EH (cell line): ENCODE data around the gene FOXJ2.
A peak's percentile ranks its signal among the peaks of the same experiment; 100 is the strongest.
"Not testable (repeated sequence)": the region's sequence is repeated elsewhere in the genome, so short reads cannot be mapped to it uniquely, and the experiment has no call there.

Source experiments
- DNase-seq: peaks from one replicate; pipeline ENCODE4 v3.0.0-alpha.2; 2015; ENCODE audit warnings: low read depth

FOXJ2 gene

GRCh38 chr12:8032242-8033152, at the start of gene FOXJ2:
Gene FOXJ2 (plus strand): TSS chr12:8032716. CDS start chr12:8039833, 7,117 bp downstream.
- DNase-seq: peak; percentile 79

- DNase-seq: not testable (repeated sequence)
These were observed 49.5 kb upstream of the FOXJ2 start for GRCh38 chr12:7983019-7983418.

DNA sequence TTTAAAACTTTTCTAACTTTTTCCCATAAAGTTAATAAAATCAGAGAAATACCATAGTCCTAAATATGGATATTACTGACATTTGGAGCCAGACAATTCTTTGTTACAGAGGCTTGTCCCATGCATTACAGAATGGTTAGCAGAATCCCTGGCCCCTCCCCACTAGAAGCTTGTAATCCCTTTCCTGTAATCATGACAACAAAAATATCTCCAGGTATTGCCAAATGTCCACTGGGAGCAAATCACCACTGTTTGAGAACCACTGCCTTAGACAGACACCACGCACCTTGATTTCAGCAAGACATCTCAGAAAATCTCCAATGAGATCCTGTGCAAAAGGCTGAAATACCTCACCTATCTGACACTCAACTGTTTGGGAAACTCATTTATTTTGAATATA, 49.1 kb upstream of the FOXJ2 start:
- DNase-seq: not testable (repeated sequence)

DNA sequence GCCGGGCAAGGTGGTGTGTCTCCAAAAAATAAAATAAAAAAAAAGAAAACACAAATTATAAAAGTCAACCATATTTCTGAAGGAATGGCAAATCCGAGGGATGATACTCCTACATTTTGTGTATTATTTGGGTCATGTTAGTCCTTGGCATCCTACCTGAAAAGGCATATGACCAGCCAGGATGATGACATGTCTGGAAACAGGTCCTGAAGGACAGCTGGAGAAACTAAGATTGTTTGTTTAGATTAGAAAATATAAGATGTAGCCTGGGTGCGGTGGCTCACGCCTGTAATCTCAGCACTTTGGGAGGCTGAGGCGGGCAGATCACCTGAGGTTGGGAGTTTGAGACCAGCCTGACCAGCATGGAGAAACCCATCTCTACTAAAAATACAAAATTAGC, 47.6 kb upstream of the FOXJ2 start:
- DNase-seq: no peak

GRCh38 chr12:7985802-7986418, 46.6 kb upstream of the FOXJ2 start:
- no peak for DNase-seq

DNA sequence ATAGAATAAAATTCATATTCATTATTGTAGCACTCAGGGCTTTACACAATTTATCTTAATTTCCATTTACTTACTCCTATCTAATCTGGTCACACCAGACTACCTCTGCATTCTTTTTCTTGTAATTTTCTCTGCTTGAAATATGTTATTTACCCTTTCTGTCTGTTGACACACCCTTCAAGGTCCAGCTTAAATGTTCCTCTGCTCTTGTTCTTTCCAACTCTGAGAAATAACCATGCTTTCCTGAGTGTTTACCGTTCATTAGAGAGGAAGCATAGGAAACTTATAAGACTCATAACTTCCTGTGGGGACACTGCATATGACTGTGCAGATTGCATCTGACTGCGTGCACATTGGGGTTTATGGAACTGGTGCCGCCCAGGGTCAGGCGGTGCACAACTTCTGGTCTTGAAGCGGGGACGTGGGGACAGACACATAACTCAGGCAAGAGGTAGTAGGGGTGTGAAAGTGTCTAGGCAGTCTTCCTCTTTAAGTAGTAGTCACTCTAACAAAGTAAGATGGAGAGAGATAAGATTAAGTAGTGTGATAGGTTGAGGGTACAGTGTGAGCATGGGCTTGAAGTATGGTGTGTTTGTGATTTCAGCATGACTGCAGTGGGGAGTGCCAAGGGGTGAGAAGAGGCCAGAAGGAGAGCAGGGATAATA, 42.6 kb upstream of the FOXJ2 start:
- DNase-seq: no peak

DNA sequence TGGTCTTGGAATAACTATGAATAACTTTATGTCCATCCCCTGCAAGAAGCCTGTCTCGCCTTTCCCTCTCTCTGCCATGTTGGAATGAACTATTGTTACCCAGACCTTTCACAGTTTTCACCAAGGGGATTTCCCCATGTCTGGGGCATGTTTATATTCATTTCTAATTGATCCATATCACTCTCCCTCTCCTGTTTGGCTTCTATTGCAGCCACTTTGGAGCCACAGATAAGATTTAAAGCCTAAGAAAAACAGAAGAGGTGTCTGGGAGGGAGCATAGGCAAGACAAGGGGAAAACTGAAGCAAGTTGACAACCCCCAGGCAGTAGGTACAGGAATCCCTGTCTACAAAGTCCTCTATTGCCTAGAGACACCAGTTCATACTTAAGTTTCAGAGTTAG, 41.0 kb upstream of the FOXJ2 start:
- no peak for DNase-seq

DNA sequence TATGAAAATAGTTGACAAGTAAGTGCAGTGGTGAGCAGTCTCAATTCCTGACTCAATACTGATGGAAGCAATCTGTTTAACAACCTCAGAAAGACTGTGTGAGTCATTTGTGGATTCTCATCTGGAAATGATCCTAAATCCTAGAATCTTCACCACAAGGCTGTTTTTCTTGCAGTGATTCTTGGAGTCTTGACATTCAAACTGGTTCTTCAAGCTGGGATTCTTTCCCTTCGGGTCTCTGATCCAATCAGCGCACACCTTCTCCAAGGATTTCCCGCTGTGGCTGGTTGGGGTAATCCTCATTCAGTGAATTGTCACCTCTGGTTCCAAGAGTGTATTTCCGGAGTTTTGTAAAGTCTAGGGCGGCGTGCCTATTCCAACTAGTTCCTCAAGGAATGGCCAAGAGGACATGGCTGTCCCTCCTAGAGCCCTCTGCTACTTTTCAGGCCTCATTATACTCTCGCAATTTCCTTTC, 37.7 kb upstream of the FOXJ2 start:
- DNase-seq: peak; percentile 96

GRCh38 chr12:7995266-7995963, 37.1 kb upstream of the FOXJ2 start:
- DNase-seq: peak; percentile 91

DNA sequence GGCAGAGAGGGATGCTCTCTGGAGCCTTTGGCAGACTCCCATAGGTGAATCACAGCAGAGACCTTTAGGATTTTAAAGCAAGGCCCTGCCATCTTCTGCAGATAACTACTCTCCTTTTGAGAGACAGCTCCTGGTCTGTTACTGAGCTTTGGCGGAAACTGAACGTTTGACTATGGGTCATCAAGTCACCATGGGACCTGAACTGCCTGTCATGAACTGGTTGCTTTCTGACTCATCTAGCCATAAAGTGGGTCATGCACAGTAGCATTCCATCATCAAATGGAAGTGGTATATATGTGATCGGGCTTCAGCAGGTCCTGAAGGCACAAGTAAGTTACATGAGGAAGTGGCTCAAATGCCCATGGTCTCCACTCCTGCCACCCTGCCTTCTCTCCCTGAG, 31.7 kb upstream of the FOXJ2 start:
- peak; percentile 27 for DNase-seq

GRCh38 chr12:8001496-8001895, 31.0 kb upstream of the FOXJ2 start:
- DNase-seq: peak; percentile 16

- not testable (repeated sequence) for DNase-seq
These were observed 27.6 kb upstream of the FOXJ2 start for GRCh38 chr12:8004897-8005296.

- no peak for DNase-seq
These were observed 21.2 kb upstream of the FOXJ2 start for GRCh38 chr12:8011331-8011730.

DNA sequence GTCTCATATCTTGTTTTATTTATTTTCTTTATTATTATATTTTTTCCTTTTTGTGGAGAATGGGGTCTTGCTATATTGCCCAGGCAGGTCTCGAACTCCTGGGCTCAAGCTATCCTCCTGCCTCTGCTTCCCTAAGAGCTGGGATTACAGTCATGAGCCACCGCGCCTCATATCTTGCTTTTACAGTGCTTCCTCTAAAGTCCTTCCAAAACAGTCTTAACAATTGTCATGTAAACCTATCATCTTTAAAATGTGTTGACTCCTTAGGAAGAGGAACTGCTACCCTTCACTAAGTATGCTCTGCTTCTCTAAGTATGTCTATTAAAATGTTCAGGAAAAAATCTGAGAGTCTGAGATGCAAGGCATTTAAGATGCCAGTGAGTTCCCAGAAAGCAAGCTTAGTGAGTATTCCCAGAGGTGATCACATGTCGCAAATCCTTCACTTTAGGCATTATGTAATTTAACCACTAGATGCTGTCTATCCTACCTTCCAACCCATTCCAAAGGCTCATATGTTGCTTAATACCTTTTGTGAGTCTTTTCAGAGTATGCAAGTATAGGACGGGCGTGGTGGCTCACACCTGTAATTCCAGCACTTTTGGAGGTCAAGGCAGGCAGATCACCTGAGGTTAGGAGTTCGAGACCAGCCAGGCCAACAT, 19.7 kb upstream of the FOXJ2 start:
- no peak for DNase-seq

- no peak for DNase-seq
These were observed 17.7 kb upstream of the FOXJ2 start for GRCh38 chr12:8014836-8015235.

- not testable (repeated sequence) for DNase-seq
These were observed 14.3 kb upstream of the FOXJ2 start for GRCh38 chr12:8018213-8018612.

DNA sequence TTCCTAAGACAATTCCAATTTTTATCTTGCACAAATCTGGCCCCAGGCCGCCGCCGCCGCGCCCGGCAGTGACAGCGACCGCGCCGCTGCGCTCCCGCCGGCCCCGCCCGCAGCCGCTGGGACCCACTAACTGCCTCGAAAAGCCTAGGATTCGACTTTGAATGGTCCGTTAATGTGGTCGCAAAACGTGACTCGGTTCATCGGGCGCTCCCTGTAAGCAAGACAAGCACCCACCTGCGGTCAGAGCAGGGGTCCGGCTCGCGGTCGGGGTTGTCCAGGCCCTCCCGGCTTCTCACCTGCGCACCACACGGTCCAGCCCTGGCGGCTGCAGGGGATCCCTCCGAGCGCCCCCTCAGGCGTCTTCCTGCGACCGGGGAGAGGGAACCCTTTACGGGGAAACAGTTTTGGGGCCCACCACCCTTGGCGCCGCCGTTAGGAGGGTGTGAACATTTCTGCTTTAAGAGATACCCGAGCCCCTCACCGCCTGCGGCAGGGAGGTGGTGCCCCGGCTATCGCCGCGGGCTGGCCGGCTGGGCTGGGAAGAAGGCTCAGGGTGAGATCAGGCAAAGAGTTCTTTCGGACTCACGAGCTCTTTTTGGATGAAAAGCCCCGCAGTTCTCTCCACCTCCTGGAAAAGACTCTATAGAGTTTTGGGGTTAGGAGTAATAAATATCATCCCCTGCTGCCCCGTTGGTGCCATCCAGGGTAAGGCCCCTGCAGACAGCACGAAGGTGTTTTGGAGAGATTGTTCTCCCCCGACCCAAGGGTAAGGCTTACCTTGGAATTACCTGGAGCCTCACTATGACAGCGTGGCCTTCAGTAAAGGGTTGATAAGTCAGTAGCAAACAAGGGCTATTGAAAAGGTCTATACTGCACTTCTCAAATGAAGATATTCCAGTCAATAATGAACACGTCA, 13.6 kb upstream of the FOXJ2 start:
- DNase-seq: no peak

DNA sequence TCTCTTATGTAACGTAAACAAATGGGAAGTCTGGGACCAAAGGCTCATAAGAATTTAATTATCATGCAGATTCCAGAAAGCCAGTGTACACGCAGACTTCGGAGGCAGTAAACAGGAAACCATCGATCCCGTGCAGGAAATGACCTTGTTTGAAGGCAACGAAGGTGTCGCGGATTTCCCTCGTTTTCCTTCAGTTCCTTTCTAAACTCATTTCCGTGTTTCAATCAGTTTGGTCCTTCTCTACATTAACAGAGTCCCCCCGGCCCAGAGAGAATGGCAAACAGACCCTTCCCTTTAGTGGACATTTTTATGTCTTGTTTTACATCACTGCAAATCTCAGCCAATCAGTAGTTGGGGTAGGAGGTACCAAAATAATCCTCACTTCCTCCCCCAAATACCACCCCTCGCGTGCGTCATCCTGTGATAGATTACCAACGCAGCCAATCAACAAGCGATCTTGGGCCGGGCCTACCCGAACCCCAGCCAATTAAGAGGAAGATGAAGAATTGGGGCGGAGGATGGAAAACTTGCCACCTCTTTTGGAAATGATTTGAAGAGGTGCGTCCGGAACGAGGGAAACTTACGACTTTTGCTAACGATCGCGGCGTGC, 6.1 kb upstream of the FOXJ2 start:
- peak; percentile 99 for DNase-seq

DNA sequence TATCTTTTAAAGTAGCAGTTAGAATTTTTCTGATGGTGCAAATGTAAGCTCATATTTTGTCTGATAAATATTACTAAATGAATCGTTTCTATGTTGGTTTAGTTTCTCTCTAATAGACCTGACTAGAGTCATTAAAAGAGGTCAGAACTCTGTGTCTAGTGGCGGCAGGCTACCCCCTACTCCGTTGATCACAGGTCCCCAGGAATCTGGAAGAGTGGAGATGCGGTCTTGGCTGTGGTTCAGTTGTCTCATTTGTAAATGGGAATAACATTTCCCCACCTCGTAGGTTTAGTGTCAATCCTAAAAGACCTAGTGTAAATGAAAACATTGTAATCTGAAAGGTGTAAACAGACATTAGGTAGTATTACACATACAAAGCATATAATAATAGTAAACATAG, 4.7 kb upstream of the FOXJ2 start:
- no peak for DNase-seq

DNA sequence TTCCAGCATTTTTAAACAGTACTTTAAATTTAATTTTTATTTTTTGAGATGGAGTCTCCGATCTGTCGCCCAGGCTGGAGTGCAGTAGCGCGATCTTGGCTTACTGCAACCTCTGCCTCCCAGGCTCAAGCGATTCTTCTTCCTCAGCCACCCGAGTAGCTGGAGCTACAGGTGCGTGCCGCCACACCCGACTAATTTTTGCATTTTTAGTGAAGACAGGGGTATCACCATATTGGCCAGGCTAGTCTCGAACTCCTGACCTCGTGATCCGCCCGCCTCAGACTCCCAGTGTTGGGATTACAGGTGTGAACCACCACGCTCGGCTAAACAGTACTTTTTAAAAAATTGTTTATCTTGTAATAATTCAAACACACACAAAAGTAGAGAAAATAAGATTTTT, 4.2 kb upstream of the FOXJ2 start:
- DNase-seq: no peak
